K562 (cell line): ENCODE measurements around the gene SERPINB7. TPM values are rescaled to one million over a fixed set of nuclear protein-coding genes. Genes with fewer than 3 reads are reported as not detected.

Experiments used
- ATAC-seq: fragments of 200-7000 bp; cut with Tn5 transposase; 3 replicates; pipeline ENCODE4 v1.9.1; 2020; ENCODE audit warnings: moderate library complexity
- BruUV-seq: library from RNA; stranded (reverse); fragments of 400-500 nt; replicated peaks from 2 replicates; lab custom pipeline; 2021; lab: Mats Ljungman, UMichigan
- CTCF ChIA-PET: fragments of 300-600 bp; formaldehyde crosslinking; extraction: SDS; loops from one replicate; lab custom pipeline; 2021; ENCODE audit warnings: low intra/inter-chr PET ratio; lab: Yijun Ruan, JAX
- POLR2A ChIA-PET: fragments of 300-600, 350-650 bp; sonication (Branson Sonifier 250); formaldehyde crosslinking; extraction: SDS; loops from one replicate; lab custom pipeline; 2021; ENCODE audit warnings: antibody characterized with exemption, inconsistent platforms; lab: Yijun Ruan, JAX
- DNase-seq, 4 experiments: peaks; one replicate each; pipeline versions ENCODE4 v3.0.0 to v3.0.0-alpha.2; 2011 to 2018; ENCODE audit warnings: low spot score in 3 of 4, mixed read lengths in 3 of 4; ENCODE audit errors: extremely low read depth in 1 of 4
- FAIRE-seq: peaks from 2 replicates; lab custom pipeline; 2011; peaks lifted over from hg19 to GRCh38; lab: Jason Lieb, UNC
- H2AFZ ChIP-seq: 2 replicates; pipeline ENCODE4 v1.6.0; 2011; ENCODE audit warnings: low read depth, low read length, control low read depth, inconsistent platforms
- H3K27ac ChIP-seq: fragments of 200-600 bp; 3 replicates; pipeline ENCODE4 v1.8.0; 2011; ENCODE audit warnings: low read depth, mild to moderate bottlenecking, control low read depth, inconsistent platforms, low read length, moderate library complexity, mixed read lengths; ENCODE audit errors: extremely low read depth
- H3K27me3 ChIP-seq, 2 experiments: fragments of 300-600 bp in 1 of 2; 2 replicates in 1 of 2; 3 replicates in 1 of 2; pipeline versions ENCODE4 v1.6.0 to v1.8.0; 2011; ENCODE audit warnings: inconsistent platforms in 2 of 2, low read length in 2 of 2, mild to moderate bottlenecking in 1 of 2, mixed read lengths in 1 of 2, moderate library complexity in 1 of 2; ENCODE audit not compliant: control insufficient read depth in 2 of 2, insufficient read depth in 2 of 2
- H3K36me3 ChIP-seq: fragments of 300-600 bp; 3 replicates; pipeline ENCODE4 v1.8.0; 2011; ENCODE audit warnings: mild to moderate bottlenecking, low read length, inconsistent platforms; ENCODE audit not compliant: control insufficient read depth, insufficient read depth
- H3K4me1 ChIP-seq, 2 experiments: fragments of 200-600 bp in 1 of 2; replicated peaks in 1 of 2; 2 replicates in 1 of 2; 3 replicates in 1 of 2; pipeline versions ENCODE4 v1.5.1 to v1.8.0; 2011; ENCODE audit warnings: inconsistent platforms in 2 of 2, low read length in 2 of 2, mild to moderate bottlenecking in 1 of 2, mixed read lengths in 1 of 2, moderate library complexity in 1 of 2; ENCODE audit not compliant: control insufficient read depth in 2 of 2, insufficient read depth in 2 of 2
- H3K4me2 ChIP-seq: 2 replicates; pipeline ENCODE4 v1.6.1; 2011; ENCODE audit warnings: low read length, control low read depth, inconsistent platforms, mixed read lengths; ENCODE audit not compliant: insufficient read depth
- H3K4me3 ChIP-seq: fragments of 200-600 bp; sonication (generic), shearing (Covaris generic); 2 replicates; pipeline ENCODE4 v1.5.1; 2016; ENCODE audit warnings: control low read depth, inconsistent platforms
- H3K79me2 ChIP-seq: fragments of 200-600 bp; 3 replicates; pipeline ENCODE4 v1.8.0; 2011; ENCODE audit warnings: low read length, inconsistent platforms; ENCODE audit not compliant: control insufficient read depth, insufficient read depth
- H3K9ac ChIP-seq, 2 experiments: 2 replicates each; pipeline versions ENCODE4 v1.6.0 to v1.6.1; 2011; ENCODE audit warnings: low read depth in 2 of 2, low read length in 2 of 2, control low read depth in 1 of 2, inconsistent platforms in 1 of 2, mild to moderate bottlenecking in 1 of 2, mixed read lengths in 1 of 2; ENCODE audit not compliant: insufficient read depth in 1 of 2
- H3K9me1 ChIP-seq: one replicate; pipeline ENCODE4 v1.6.0; 2011; ENCODE audit warnings: inconsistent platforms, mild to moderate bottlenecking, low read length, moderate library complexity; ENCODE audit not compliant: control insufficient read depth, insufficient read depth
- H3K9me3 ChIP-seq: replicated peaks from 2 replicates; pipeline ENCODE4 v1.5.1; 2011; ENCODE audit warnings: low read depth, low read length, inconsistent platforms; ENCODE audit not compliant: control insufficient read depth, insufficient read depth
- H4K20me1 ChIP-seq: replicated peaks from 2 replicates; pipeline ENCODE4 v1.6.1; 2011; ENCODE audit warnings: low read length, inconsistent platforms, mixed read lengths; ENCODE audit not compliant: control insufficient read depth, insufficient read depth
- CEBPB ChIP-seq: fragments of 450-650 bp; IDR thresholded peaks from 2 replicates; pipeline ENCODE4 v1.6.1; 2016; ENCODE audit warnings: missing genetic modification characterization, missing compliant biosample characterization
- HNRNPK ChIP-seq: fragments of 200-400 bp; formaldehyde crosslinking; IDR thresholded peaks from one replicate; pipeline ENCODE4 v1.6.1; 2018; ENCODE audit warnings: mild to moderate bottlenecking, low read depth, low read length; ENCODE audit not compliant: poor library complexity, severe bottlenecking
- IRF2 ChIP-seq: sonication (generic); formaldehyde crosslinking; IDR thresholded peaks from 2 replicates; pipeline ENCODE4 v1.8.1; 2022; ENCODE audit warnings: mild to moderate bottlenecking, missing genetic modification reagents
- KAT8 ChIP-seq: fragments of 450-650 bp; IDR thresholded peaks from 2 replicates; pipeline ENCODE4 v1.6.1; 2016; ENCODE audit warnings: low read depth, mild to moderate bottlenecking
- RBM25 ChIP-seq: fragments of 200-400 bp; formaldehyde crosslinking; IDR thresholded peaks from 2 replicates; pipeline ENCODE4 v1.6.1; 2018; ENCODE audit warnings: low read length, low read depth, moderate library complexity; ENCODE audit not compliant: severe bottlenecking
- ZNF583 ChIP-seq: fragments of 250-450 bp; sonication (Bioruptor Pico); IDR thresholded peaks from 2 replicates; pipeline ENCODE4 v1.4.0; 2020
- ZNF695 ChIP-seq: fragments of 450-650 bp; formaldehyde crosslinking; IDR thresholded peaks from 2 replicates; pipeline ENCODE4 v1.4.0; 2020; ENCODE audit warnings: mild to moderate bottlenecking, moderate library complexity
- WGBS: fragments of 100-300 bp; shearing (Covaris generic); methylation state at CpG from one replicate; pipeline ENCODE4 v1.1.6; 2016; ENCODE audit warnings: low coverage, mixed read lengths; ENCODE audit not compliant: insufficient coverage; ENCODE audit errors: missing lambda C conversion rate; 5-methylcytosine and 5-hydroxymethylcytosine counted together
- in situ Hi-C: fragments of 300-500 bp; cut with MboI; formaldehyde crosslinking; loops from 4 replicates; pipeline ENCODE4 v1.15.0; 2018; ENCODE audit warnings: inconsistent platforms, mixed read lengths
- intact Hi-C: fragments of 100-400 bp; cut with micrococcal nuclease; formaldehyde crosslinking; loops from 2 replicates; pipeline ENCODE4 v1.14.2; 2022
- polyA plus RNA-seq, 8 experiments: library from polyadenylated mRNA; depleted of rRNA in 4 of 8; stranded (reverse) in 5 of 8; unstranded in 3 of 8; fragments of >200 nt; fragmentation: Nextera tagmentation in 2 of 8; fragmentation: Illumina TruSeq in 1 of 8; extraction: Ambion mirVana in 2 of 8; extraction: Trizol in 1 of 8; gene quantifications; 2 replicates each; pipeline versions ENCODE4 v1.2.1 to v1.2.3, GENCODE V29; 2011 to 2014; ENCODE audit warnings: inconsistent platforms in 1 of 8, missing spikeins in 1 of 8
- total RNA-seq, 7 experiments: library from RNA; depleted of rRNA in 6 of 7; stranded (reverse); fragments of >200 nt in 6 of 7; fragmentation: Illumina TruSeq in 2 of 7; extraction: Trizol in 2 of 7; gene quantifications; 2 replicates each; pipeline versions ENCODE4 v1.2.1 to v1.2.3, GENCODE V29; 2011 to 2021; ENCODE audit warnings: low replicate concordance in 1 of 7
- TF ChIP-seq, protein P1 (sequence below): IDR thresholded peaks from 2 replicates; pipeline ENCODE4 v1.6.1; 2016; ENCODE audit warnings: missing genetic modification characterization, missing compliant biosample characterization
- TF ChIP-seq, protein P2 (sequence below): sonication (generic); formaldehyde crosslinking; IDR thresholded peaks from 2 replicates; pipeline ENCODE4 v1.8.0; 2022; ENCODE audit warnings: mild to moderate bottlenecking, missing genetic modification reagents
- TF ChIP-seq, protein P3 (sequence below): IDR thresholded peaks from 2 replicates; pipeline ENCODE4 v1.6.1; 2014; ENCODE audit warnings: antibody characterized with exemption
- TF ChIP-seq, protein P4 (sequence below): fragments of 250-450 bp; sonication (Bioruptor Pico); IDR thresholded peaks from 2 replicates; pipeline ENCODE4 v1.5.0; 2021; ENCODE audit warnings: mild to moderate bottlenecking, moderate library complexity
- TF ChIP-seq, protein P5 (sequence below): fragments of 450-650 bp; formaldehyde crosslinking; IDR thresholded peaks from 2 replicates; pipeline ENCODE4 v1.4.0; 2020; ENCODE audit warnings: mild to moderate bottlenecking, moderate library complexity

Gene SERPINB7
- total and polyA plus RNA-seq, 9 of the 15 experiments (the other 6 are each of a cell fraction or from before 2014, with no cell fraction given): not detected

DNA sequence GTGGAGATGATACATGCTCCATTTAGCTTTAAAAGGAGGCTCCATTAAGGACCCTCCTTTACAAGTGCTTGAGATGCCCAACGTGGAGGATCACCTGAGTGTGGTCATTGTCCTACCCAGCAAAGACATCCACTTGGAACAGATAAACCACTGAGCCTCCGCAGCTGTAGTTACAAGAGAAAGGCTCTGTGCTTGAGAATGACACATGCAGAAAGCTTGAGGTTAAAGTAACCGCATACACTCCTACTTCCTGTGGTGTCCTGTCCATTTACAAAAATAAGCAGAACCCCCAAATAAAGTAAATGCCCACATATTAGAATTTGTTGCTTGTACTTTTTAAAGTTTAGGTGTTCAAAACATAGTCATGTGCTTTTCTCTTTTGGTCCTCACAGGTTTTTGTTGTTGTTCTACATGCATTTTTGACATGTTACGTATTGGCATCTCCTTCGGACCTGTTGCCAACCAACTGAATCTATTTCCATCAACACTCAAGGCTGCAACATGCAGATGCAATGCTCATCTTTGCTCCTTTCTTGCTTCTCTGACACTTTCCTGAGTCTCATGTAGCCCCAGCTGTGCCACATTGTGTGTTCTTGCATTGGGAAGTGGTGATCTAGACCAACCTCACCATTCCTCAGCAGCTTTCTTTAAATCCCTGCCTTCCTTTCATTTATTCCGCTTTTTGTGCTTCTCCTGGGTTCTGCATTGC, 56.0 kb downstream of the SERPINB7 start:
- 0% methylated on average over 5 of the region's 6 CpGs for WGBS
- FAIRE-seq (no peak), DNase-seq (no peak), ATAC-seq (no peak)
- Histone ChIP-seq H3K79me2 (no peaks in the 10 kb centered on the region), H3K4me1 (no peaks in the 10 kb centered on the region), H3K9me3 (no peaks in the 10 kb centered on the region), H3K27ac (no peak overlapping the region), H3K27me3 (no peaks in the 10 kb centered on the region), H2AFZ (no peak overlapping the region), H3K4me3 (no peak overlapping the region), H3K4me2 (no peak overlapping the region), H3K36me3 (no peaks in the 10 kb centered on the region), H3K9ac (no peak overlapping the region), H3K9me1 (no peaks in the 10 kb centered on the region), H4K20me1 (no peaks in the 10 kb centered on the region)
- in situ Hi-C loops: loop anchor here (25.0 kb wide), 1 partner anchor 819 kb away; no protein-coding TSS in a partner anchor
- BruUV-seq: no TSS peak
- TF ChIP-seq HNRNPK: no peak
- TF ChIP-seq, protein P1, sequence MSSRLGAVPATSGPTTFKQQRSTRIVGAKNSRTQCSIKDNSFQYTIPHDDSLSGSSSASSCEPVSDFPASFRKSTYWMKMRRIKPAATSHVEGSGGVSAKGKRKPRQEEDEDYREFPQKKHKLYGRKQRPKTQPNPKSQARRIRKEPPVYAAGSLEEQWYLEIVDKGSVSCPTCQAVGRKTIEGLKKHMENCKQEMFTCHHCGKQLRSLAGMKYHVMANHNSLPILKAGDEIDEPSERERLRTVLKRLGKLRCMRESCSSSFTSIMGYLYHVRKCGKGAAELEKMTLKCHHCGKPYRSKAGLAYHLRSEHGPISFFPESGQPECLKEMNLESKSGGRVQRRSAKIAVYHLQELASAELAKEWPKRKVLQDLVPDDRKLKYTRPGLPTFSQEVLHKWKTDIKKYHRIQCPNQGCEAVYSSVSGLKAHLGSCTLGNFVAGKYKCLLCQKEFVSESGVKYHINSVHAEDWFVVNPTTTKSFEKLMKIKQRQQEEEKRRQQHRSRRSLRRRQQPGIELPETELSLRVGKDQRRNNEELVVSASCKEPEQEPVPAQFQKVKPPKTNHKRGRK: no peak
- TF ChIP-seq ZNF583 (CRISPR knock-in tag): no peak
- no peak for TF ChIP-seq IRF2 (CRISPR knock-in tag)
- TF ChIP-seq, protein P2, sequence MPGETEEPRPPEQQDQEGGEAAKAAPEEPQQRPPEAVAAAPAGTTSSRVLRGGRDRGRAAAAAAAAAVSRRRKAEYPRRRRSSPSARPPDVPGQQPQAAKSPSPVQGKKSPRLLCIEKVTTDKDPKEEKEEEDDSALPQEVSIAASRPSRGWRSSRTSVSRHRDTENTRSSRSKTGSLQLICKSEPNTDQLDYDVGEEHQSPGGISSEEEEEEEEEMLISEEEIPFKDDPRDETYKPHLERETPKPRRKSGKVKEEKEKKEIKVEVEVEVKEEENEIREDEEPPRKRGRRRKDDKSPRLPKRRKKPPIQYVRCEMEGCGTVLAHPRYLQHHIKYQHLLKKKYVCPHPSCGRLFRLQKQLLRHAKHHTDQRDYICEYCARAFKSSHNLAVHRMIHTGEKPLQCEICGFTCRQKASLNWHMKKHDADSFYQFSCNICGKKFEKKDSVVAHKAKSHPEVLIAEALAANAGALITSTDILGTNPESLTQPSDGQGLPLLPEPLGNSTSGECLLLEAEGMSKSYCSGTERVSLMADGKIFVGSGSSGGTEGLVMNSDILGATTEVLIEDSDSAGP (CRISPR knock-in tag): no peak
- no peak for TF ChIP-seq ZNF695 (CRISPR knock-in tag)
- TF ChIP-seq CEBPB (tag): no peak
- TF ChIP-seq KAT8: no peak
- TF ChIP-seq, protein P3, sequence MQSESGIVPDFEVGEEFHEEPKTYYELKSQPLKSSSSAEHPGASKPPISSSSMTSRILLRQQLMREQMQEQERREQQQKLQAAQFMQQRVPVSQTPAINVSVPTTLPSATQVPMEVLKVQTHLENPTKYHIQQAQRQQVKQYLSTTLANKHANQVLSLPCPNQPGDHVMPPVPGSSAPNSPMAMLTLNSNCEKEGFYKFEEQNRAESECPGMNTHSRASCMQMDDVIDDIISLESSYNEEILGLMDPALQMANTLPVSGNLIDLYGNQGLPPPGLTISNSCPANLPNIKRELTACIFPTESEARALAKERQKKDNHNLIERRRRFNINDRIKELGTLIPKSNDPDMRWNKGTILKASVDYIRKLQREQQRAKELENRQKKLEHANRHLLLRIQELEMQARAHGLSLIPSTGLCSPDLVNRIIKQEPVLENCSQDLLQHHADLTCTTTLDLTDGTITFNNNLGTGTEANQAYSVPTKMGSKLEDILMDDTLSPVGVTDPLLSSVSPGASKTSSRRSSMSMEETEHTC: no peak
- TF ChIP-seq, protein P4, sequence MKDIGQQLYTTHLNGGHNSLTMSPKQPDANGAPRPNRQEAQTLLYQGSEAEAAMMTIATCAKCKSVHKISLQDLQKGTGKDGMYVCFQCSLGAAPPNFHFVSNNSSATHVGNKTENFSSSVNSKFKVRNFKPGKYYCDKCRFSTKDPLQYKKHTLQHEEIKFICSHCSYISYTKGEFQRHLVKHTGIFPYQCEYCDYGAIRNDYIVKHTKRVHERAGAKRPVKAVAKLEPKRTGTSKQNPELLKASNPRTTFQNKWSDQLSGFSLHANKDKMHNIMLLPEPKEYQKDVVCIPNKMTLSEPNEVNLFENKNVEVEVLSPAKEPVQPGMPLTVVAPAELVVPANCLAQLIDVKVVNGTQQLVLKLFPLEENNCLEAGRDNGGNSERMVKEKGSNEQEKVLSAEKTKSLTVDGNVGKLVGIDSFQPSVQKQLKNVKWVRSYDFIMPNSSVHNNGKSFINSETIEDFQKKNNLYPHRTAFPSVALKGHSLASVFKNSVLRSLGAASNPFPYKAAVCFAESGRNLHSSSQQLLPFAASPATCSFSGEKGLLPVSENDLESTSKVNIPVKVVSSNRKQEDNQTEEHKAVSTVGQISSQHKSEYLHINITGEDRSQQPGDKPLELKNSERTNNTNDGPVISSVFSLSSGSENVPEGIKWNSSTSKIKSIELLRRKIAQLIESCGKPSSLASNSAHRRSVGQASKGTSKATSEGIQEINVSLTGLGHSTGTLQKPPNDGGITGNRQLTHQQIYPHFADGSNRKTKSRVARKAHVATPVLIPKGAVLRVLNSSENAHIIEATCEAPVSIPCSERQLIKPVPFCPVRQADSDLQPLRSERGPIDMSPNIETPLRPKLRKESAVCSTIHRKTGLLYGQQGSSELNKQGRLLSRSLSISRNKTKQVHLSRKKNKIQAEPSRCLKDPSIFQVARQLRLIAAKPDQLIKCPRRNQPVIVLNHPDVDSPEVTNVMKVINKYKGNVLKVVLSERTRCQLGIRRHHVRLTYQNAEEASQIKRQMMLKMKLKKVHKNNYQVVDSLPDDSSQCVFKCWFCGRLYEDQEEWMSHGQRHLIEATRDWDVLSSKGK (CRISPR knock-in tag): no peak
- TF ChIP-seq RBM25: no peak
- TF ChIP-seq, protein P5, sequence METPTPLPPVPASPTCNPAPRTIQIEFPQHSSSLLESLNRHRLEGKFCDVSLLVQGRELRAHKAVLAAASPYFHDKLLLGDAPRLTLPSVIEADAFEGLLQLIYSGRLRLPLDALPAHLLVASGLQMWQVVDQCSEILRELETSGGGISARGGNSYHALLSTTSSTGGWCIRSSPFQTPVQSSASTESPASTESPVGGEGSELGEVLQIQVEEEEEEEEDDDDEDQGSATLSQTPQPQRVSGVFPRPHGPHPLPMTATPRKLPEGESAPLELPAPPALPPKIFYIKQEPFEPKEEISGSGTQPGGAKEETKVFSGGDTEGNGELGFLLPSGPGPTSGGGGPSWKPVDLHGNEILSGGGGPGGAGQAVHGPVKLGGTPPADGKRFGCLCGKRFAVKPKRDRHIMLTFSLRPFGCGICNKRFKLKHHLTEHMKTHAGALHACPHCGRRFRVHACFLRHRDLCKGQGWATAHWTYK (CRISPR knock-in tag): no peak
- ChIA-PET CTCF (no interaction called here), POLR2A (no interaction called here)
- intact Hi-C loops: no loop called here
